8988T (cell line): ENCODE results near the gene COPS3.
A peak's percentile ranks its signal among the peaks of the same experiment; 100 is the strongest.

Source experiments
- DNase-seq: peaks from one replicate; pipeline ENCODE4 v3.0.0; 2011

The COPS3 gene

DNA sequence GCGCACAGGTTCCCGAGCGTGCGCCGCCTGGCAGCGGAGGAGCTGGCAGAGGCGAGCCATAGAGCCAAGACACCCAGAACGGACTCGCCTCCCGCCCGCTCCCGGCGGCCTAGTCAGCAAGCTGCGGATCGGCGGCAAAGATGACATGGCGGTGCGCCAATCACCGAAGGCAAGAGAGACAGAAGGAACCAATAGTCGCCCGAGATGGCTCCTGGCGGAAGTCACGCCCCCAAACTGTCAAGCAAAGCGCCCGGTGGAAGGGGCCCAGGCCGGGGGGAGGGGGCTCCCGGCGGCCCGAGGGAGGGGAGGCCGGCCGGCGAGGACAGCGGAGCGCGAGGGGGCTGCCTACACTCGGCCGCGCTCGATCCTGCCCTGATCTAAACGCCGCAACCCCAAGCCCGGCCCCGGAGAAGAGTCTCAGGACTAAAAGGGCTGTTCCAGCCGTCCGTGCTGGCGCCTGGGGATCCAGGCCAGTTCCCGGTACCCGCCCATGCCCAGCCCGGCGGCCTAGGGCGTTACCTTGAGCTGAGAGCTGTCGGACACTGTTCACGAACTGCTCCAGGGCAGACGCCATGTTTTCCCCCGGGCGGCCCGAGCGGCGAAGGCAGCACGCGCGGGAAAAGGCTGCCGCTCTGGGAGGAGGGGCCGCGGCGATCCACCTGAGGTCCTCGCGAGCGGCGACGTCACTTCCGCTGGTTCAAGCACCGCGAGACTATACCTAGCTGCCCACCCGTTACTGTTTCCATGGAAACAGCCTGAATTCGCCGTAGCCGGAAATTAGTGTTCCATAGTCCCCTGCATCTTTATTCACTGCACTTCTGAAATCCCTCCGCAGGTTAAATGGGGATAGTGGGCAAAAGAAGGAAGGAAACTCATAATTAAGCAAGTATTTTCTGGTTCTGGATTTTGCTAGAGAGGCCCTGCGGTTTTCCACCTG is at the start of gene COPS3:
Gene COPS3 (minus strand): TSS at position 634 of the 937 bp plus-strand sequence. CDS start 60 bp downstream, at position 574.
- peak; percentile 89 for DNase-seq

GRCh38 chr17:17328251-17328650 is 47.2 kb upstream of the COPS3 start:
- no peak for DNase-seq

GRCh38 chr17:17326275-17326875 is 45.3 kb upstream of the COPS3 start:
- no peak for DNase-seq

DNA sequence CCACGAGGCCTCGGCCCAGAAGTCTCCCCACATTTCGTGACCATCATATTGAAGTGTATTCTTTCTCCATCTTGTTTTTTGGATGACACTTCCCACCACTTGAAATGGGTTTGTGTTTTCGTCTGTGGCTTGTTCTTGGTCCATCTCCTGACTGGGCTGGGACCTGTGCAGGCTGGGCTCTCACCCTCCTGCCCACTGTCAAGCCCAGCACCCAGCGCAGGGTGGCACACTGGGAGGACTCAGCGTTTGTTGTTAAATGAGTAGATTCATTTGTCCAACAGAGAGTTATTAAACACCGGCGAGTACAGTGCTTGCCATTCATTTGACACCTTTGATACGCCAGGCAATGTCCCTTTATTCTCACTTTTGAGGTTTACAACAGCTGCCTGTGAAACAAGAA is 44.8 kb upstream of the COPS3 start:
- no peak for DNase-seq

- no peak for DNase-seq
These were observed 44.2 kb upstream of the COPS3 start for GRCh38 chr17:17325228-17325627.

- no peak for DNase-seq
These were observed 43.6 kb upstream of the COPS3 start for GRCh38 chr17:17324616-17325015.

DNA sequence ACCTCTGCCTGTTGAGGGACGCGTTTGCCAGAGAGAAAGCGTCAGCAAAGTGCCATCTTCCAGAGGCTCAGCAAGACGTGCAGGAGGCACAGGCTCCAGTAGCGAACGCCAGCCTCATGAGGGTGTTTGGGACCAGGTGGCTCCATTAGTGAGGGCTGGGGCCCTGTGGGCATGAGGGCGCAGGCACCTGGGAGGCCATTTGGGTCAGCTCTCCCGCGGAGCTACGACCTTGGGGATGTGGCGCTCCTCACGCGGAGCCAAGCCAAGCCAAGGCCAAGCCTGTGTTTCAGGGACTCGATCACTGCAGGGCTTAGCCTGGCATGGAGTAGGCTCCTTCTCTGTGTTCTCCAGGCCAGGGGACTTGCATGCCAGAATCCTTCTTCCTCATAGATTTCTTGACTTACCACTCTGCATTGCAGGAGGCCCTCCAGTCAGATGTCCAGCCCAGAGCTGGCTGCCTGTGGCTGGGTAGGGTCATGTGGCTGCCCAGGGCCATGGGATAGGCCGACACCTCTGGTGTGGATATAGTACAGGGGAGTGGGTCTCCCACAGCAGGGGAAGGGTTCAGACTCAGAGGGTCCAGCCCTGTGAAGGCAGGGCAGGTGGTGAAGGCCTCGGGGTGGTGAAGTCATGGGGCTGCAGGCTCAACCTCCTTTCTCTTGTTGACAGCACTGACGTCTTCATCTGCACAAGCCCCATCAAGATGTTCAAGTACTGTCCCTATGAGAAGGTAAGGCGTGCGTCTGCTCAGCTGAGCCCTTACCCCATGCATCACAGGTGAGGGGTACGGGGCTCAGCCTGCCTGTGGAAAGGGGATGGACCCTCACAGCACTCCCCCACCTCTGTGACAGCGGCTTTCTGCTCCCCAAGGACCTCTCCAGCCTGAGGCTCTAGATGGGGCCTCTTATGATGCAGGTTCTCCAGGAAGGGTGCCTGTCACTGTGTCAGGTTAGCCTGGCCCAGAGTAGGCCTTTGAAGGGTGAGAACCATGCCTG is 41.8 kb upstream of the COPS3 start:
- no peak for DNase-seq

GRCh38 chr17:17321356-17322025 is 40.4 kb upstream of the COPS3 start:
- no peak for DNase-seq

- DNase-seq = no peak
These were observed 39.8 kb upstream of the COPS3 start for GRCh38 chr17:17320911-17321220.

DNA sequence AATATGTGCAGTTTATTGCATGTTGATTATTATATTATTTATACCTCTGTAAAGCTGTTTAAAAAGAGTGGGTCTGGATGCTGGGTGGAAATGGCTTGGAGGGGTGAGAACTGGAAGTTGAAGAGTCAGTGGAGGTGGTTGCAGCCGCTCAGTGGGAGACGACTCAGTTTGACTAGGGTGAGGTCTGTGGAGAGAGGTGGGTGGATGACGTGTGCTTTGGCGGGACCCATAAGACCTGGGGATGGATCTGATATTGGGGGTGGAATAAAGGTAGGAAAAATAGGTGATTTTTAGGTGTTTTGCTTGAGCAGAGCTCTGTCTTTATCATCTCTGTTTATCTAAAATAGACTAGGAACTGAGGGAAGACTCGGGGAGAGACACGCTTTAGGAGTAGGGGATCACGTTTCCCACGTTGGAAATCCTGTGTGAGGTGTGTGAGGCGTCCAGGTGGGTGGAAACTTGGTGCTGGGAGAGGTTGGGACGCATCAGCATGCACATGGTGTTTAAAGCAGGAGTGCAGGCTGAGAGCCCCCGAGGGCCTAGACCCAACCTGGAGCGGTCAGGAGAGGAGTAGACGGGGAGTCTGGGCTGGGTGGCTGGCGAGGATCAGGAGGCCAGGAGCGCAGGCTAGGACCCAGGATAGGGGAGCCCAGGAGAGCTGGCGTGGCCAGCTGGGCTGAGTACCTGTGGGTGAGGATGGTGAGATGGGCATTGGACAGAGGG is 39.3 kb upstream of the COPS3 start:
- DNase-seq = no peak

GRCh38 chr17:17315142-17315821 is 34.2 kb upstream of the COPS3 start:
- DNase-seq = no peak

DNA sequence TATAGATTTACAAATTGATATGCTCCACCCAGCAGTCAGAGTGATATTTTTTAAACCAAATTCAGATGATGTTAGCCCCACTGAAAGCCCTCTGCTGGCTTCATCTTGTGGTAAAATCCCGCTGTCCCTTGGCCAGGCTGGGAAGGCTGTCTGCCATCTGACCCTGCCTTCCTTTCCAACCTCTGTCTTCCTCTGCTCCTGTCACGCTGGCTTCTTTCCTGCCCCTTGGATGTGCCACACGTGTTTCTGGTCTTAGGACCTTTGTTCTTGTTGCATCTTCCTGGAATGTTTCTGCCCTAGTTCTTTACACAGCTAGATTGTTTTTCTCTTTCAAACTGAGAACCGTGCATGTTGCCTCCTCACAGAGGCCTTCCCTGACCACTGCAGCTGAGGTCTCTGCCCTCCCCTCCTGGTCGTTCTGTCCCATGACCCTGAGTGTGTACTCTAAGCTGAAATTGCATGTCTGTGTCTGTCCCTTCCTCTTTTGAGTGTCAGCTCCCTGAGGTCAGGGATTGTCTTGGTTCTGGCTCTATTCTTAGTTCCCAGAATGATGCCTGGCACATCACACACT is 33.5 kb upstream of the COPS3 start:
- DNase-seq = no peak

DNA sequence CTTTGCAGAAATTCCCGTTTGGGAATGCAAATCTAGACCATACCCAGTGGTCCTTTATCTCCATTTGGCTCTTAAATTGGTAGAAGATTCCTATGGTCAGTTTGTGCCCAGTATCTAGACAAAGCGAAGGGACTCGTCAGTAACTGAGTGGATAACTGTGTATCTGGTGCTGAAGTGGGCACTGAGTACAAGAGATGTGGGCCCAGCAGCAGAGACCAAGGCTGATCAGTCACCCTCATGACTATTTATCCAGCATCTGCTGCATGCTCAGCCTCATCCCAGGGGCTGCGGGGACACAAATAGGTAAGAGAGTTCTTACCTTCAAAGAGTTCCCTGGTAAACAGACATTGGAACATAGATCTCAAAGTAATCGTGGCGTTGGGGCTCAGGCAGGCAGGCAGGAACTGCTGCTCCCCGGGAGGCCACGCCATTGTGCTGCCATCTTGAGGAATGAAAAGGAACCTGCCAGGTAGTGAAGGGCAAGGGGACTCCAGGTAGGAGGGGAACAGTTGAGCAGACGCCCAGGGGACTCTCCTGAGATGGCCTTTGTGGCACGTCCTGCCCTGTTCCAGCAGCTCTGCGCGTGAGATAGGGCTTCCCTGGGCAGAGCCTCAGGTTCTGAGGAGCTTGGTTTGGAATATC is 32.4 kb upstream of the COPS3 start:
- peak; percentile 71 for DNase-seq

- DNase-seq = no peak
These were observed 28.3 kb upstream of the COPS3 start for GRCh38 chr17:17309356-17309755.

DNA sequence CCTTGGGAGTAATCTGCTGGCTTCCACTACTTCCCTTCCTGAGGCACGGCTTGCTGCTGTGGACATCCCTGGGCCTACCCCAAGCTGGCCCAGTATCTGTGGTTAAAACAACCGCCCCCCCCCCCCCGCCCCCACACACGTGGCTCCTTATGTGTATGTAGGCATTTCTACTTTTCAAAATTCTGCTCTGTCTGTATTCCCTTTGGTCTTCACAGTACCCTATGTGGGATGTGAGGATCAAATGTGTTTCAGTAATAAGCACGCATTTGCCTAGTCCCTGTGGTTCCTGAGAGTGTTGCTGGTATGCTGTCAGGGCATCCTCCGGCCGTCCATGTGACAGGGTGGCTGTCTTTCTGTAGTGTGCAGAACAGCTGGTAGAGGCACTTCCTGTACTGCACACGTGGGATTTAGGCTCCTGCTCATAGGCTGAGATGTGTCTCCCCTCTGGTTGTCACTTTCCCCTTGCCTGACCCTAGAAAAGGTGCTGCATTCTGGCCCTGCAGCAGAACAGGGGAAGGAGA is 24.3 kb upstream of the COPS3 start:
- DNase-seq = no peak

DNA sequence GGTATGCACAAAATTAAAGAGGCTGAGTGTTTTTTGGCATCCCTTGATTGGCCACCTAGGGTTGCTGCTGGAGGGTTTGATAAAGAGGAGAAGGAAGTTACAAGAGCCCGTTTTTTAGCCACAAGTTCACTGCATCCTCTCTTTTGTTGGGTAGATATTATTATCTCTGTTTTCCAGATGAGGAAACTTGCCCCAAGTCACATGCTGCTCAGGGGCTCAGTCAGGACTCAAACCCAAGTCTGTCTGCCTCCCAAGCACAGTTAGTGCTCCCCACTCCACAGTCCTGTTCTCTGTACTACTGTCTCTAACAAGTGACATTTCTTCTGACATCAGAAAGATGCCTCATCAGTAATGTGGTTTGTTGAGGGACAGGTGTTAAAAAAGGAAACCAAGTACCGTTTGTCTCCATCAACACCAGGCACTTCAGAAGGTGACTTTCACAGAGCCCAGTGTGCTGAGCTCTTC is 23.5 kb upstream of the COPS3 start:
- no peak for DNase-seq

- DNase-seq = no peak
These were observed 22.9 kb upstream of the COPS3 start for GRCh38 chr17:17303847-17304490.

- peak; percentile 91 for DNase-seq
These were observed 22.2 kb upstream of the COPS3 start, which contains the start of gene NT5M for GRCh38 chr17:17303010-17303846. TSS of gene NT5M (plus strand) at chr17:17303373. CDS start at chr17:17303551, 178 bp downstream.
